Common myeloid progenitor, CD34-positive (primary cell): ENCODE measurements around the gene CSNK2A3.

Source experiments
- CTCF ChIA-PET: fragments of 350-600 bp; sonication (Branson Sonifier 250); formaldehyde crosslinking; loops from one replicate; lab custom pipeline; 2021; ENCODE audit warnings: antibody characterized with exemption; lab: Charles Lee
- POLR2A ChIA-PET: fragments of 350-600 bp; sonication (Branson Sonifier 250); formaldehyde crosslinking; loops from one replicate; lab custom pipeline; 2021; ENCODE audit warnings: antibody characterized with exemption; lab: Charles Lee
- DNase-seq, 3 donors: peaks; one replicate each; pipeline versions ENCODE4 v3.0.0 to v3.0.0-alpha.2; 2013
- H3K27ac ChIP-seq, 2 experiments: 1 replicate in 1 of 2; 2 replicates in 1 of 2; pipeline ENCODE4 v1.7.0; 2013; ENCODE audit warnings: inconsistent platforms in 2 of 2, low read length in 2 of 2, mild to moderate bottlenecking in 2 of 2, low read depth in 1 of 2, moderate library complexity in 1 of 2; ENCODE audit not compliant: severe bottlenecking in 2 of 2, insufficient read depth in 1 of 2, poor library complexity in 1 of 2
- H3K27me3 ChIP-seq, 5 experiments: replicated peaks in 2 of 5; 1 replicate in 3 of 5; 2 replicates in 2 of 5; pipeline versions ENCODE4 v1.6.1 to v1.7.0; 2013; ENCODE audit warnings: low read length in 4 of 5, mild to moderate bottlenecking in 2 of 5, moderate library complexity in 2 of 5, inconsistent platforms in 1 of 5; ENCODE audit not compliant: insufficient read depth in 5 of 5, control insufficient read depth in 4 of 5
- H3K36me3 ChIP-seq, 4 experiments: 1 replicate in 2 of 4; 2 replicates in 2 of 4; pipeline versions ENCODE4 v1.6.1 to v1.7.0; 2013; ENCODE audit warnings: low read length in 3 of 4, control low read depth in 1 of 4, mild to moderate bottlenecking in 1 of 4; ENCODE audit not compliant: control insufficient read depth in 4 of 4, insufficient read depth in 4 of 4
- H3K4me1 ChIP-seq, 4 experiments: 1 replicate in 3 of 4; 2 replicates in 1 of 4; pipeline versions ENCODE4 v1.6.1 to v1.7.1; 2013; ENCODE audit warnings: low read length in 3 of 4, mild to moderate bottlenecking in 3 of 4, control low read depth in 1 of 4, inconsistent platforms in 1 of 4, moderate library complexity in 1 of 4; ENCODE audit not compliant: control insufficient read depth in 4 of 4, insufficient read depth in 4 of 4; ENCODE audit errors: control extremely low read depth in 1 of 4
- H3K4me3 ChIP-seq, 7 experiments: 1 replicate in 4 of 7; 2 replicates in 3 of 7; pipeline versions ENCODE4 v1.5.1 to v1.7.0; 2013; ENCODE audit warnings: mild to moderate bottlenecking in 7 of 7, low read length in 6 of 7, moderate library complexity in 6 of 7, inconsistent platforms in 2 of 7, low read depth in 2 of 7, control low read depth in 1 of 7; ENCODE audit not compliant: insufficient read depth in 4 of 7, control insufficient read depth in 1 of 7; ENCODE audit errors: extremely low read depth in 1 of 7
- H3K9me3 ChIP-seq, 5 experiments: 1 replicate in 4 of 5; 2 replicates in 1 of 5; pipeline versions ENCODE4 v1.6.1 to v1.7.1; 2013; ENCODE audit warnings: low read length in 4 of 5, mild to moderate bottlenecking in 2 of 5, inconsistent platforms in 1 of 5, low read depth in 1 of 5, moderate library complexity in 1 of 5; ENCODE audit not compliant: control insufficient read depth in 4 of 5, insufficient read depth in 2 of 5; ENCODE audit errors: control extremely low read depth in 1 of 5
- WGBS: methylation state at CpG from one replicate; pipeline ENCODE4 v1.1.5; 2013; ENCODE audit not compliant: insufficient coverage; 5-methylcytosine and 5-hydroxymethylcytosine counted together

Gene CSNK2A3

DNA sequence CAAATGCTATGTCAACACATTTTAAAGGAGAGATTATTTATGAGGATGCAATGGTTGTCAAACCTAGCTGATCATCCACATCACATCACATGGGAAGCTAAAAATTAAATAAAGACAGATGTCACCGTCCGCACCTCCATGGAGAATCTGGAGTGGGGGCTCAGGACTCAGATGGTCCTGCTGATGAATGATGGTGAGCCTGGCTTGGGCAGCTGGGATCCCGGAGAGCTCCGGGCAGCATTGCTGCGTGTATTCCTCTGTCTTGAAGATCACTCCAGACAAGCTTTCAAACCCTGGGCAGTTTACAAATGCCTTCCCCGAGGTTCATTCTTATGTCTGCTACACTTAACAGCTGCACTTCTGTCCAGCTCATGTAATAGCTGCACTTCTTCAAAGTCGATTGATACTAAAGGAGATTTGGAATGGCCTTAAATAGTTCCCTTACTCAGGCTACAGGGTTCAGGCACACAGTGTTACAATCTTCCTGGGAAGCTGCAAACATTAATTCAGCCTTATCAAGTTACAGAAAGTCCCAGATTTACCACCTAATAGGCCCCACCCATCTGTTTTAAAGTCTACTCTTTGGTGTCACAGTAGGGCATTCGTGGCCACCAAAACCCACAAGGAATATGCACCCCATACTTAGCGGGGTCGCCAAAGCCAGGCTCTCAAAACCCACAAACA is 34.7 kb upstream of the CSNK2A3 start:
- Histone ChIP-seq H3K27me3 (peaks cover 0 to 10% (median 0%) of the 10 kb centered on the region in 5 experiments), H3K36me3 (no peaks in the 10 kb centered on the region), H3K27ac (no peak overlapping the region), H3K4me1 (no peaks in the 10 kb centered on the region), H3K9me3 (no peaks in the 10 kb centered on the region), H3K4me3 (no peak overlapping the region)
- CTCF ChIA-PET, result no interaction called here
- WGBS, result 98% methylated on average over 8 of the region's 10 CpGs
- no peak for DNase-seq
- POLR2A ChIA-PET, result no interaction called here

DNA sequence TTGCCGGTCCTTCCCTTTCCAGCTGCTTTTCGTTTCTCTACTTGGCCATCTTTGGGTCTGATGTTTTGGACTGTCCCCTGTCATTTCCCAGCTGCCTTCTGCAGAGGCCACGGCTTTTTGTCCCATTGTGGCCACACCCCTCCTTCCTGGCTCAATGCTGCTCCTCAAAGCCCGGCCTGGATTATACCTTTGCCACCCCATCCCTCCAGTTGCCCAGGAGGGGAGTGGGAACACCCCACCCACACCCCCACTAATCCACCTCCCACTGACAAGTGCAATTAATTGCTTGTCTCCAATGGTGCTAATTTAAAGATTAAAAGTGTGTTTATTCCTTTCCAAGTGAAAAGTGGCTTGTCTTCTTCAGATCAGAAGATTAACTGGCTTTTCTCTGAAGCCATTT is 34.2 kb upstream of the CSNK2A3 start:
- H3K27me3 ChIP-seq, result peaks cover 0 to 10% (median 0%) of the 10 kb centered on the region in 5 experiments
- no peak for DNase-seq
- no peak overlapping the region for H3K27ac ChIP-seq
- H3K36me3 ChIP-seq, result no peaks in the 10 kb centered on the region
- H3K9me3 ChIP-seq, result no peaks in the 10 kb centered on the region
- WGBS, result 100% methylated on average over 1 of the region's 4 CpGs
- ChIA-PET POLR2A (no interaction called here), CTCF (no interaction called here)
- H3K4me1 ChIP-seq, result no peaks in the 10 kb centered on the region
- H3K4me3 ChIP-seq, result no peak overlapping the region

DNA sequence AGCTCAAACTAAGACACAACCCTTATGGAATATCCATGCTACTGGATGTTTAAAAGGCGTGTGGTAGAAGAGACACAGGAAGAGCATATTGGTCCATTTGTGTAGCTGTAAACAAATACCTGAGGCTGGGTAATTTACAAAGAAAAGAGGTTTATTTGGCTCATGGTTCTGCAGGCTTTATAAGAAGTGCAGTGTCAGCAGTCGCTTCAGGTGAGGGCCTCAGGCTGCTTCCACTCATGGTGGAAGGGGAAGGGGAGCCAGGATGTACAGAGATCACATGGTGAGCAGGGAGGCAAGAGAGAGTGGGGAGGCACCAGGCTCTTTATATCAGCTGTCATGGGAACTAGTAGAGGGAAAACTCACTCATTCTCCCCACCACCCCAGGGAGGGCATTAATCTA is 31.8 kb upstream of the CSNK2A3 start:
- Histone ChIP-seq H3K4me3 (no peak overlapping the region), H3K4me1 (no peaks in the 10 kb centered on the region), H3K9me3 (no peaks in the 10 kb centered on the region), H3K27ac (no peak overlapping the region), H3K27me3 (peaks cover 0 to 9% (median 0%) of the 10 kb centered on the region in 5 experiments), H3K36me3 (no peaks in the 10 kb centered on the region)
- ChIA-PET CTCF (no interaction called here), POLR2A (no interaction called here)
- no peak for DNase-seq
- WGBS, result 100% methylated on average over 2 of the region's 2 CpGs

DNA sequence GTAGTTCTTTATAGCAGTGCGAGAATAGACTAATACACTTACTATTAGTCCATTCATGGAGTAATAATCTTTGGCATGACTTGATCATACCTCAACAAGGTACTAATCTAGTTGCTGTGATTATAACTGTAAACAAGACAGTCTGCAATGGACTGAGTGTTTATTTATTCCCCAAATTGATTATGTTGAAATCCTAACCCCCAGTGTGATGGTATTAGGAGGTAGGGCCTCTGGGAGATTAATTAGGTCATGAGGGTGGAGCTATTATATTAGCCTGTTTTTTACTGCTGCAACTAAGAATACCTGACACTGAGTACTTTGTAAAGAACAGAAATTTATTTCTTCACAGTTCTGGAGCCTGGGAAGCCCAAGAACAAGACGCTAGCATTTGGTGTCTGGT is 30.9 kb upstream of the CSNK2A3 start:
- CTCF ChIA-PET, result no interaction called here
- no peaks in the 10 kb centered on the region for H3K36me3 ChIP-seq

DNA sequence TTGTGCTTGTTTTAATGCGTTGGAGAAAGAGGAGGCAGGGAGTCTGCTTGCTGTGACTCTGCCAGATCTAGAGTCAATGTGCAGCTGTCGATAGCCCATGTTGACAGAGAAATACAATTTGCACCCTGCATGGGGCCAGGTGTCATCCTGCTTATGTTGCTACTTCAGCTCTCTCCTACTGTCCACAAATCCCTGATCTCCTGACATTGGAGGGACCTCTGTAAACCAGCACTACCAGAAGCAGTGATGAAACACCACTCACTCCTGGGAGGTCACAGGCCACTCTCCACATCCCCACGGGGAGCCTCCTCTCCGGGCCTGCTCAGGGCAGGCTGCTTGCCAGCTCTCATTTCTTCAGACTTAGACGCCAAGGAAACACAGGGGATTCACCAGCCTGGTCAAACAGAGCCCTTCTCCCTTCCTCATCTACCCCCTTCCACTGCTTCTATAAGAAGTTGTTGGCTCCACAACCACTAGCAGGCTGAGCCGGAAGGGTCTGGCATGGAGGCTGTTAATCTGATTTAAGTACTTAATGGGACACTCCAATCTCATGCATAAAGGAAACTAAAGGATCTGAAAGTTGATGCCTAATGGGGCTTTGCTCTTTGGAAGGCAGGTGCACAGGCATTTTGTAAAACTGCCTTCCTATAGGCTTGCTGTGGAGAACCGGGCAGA is 29.9 kb upstream of the CSNK2A3 start:
- WGBS, result 94% methylated on average over 2 of the region's 7 CpGs
- H3K27ac ChIP-seq, result no peak overlapping the region

More for the DNA sequence above, 30.9 kb upstream of the CSNK2A3 start:
- Histone ChIP-seq H3K27me3 (peaks cover 0 to 9% (median 0%) of the 10 kb centered on the region in 5 experiments), H3K9me3 (no peaks in the 10 kb centered on the region), H3K27ac (no peak overlapping the region), H3K4me3 (no peak overlapping the region), H3K4me1 (no peaks in the 10 kb centered on the region)
- POLR2A ChIA-PET, result no interaction called here
- 100% methylated on average over 1 of the region's 2 CpGs for WGBS
- DNase-seq, result no peak

DNA sequence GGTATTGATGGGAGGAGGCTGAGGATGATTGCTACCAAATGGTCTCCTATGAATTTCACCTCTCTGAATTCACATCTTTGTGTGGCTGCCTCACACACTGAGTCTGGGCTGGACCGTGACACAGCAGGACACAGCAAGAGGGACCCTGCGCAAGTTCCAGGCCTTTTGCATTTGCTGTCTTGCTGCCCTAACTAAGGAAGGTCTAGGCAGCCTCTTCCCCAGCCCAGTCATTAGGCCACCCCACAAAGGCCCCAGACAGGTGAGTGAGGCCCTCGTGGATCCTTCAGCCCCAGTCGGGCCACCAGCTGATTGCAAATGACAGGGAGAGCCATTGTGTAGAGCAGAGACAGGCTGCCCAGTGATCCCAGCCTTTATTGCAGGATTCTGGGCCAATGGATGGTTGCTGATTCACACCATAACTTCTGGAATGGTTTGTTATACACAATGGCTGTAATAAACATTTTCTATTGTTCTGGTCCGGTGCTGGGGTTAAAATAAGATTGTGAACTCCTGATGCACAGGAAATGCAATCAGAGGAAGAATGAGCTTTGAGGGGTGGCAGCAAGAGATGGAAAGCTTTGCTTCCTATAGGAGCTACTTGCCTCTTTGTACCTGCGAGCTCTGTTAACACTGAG is 28.5 kb upstream of the CSNK2A3 start:
- Histone ChIP-seq H3K27me3 (peaks cover 0 to 4% (median 0%) of the 10 kb centered on the region in 5 experiments), H3K4me1 (no peaks in the 10 kb centered on the region), H3K9me3 (no peaks in the 10 kb centered on the region), H3K4me3 (no peak overlapping the region), H3K27ac (no peak overlapping the region), H3K36me3 (no peaks in the 10 kb centered on the region)
- CTCF ChIA-PET, result no interaction called here
- POLR2A ChIA-PET, result no interaction called here
- WGBS, result 94% methylated on average over 5 of the region's 6 CpGs
- DNase-seq, result no peak

More for the DNA sequence above, 29.9 kb upstream of the CSNK2A3 start:
- ChIA-PET POLR2A (no interaction called here), CTCF (no interaction called here)
- Histone ChIP-seq H3K9me3 (no peaks in the 10 kb centered on the region), H3K36me3 (no peaks in the 10 kb centered on the region), H3K4me3 (no peak overlapping the region), H3K4me1 (no peaks in the 10 kb centered on the region), H3K27me3 (peaks cover 0 to 9% (median 0%) of the 10 kb centered on the region in 5 experiments)
- no peak for DNase-seq

DNA sequence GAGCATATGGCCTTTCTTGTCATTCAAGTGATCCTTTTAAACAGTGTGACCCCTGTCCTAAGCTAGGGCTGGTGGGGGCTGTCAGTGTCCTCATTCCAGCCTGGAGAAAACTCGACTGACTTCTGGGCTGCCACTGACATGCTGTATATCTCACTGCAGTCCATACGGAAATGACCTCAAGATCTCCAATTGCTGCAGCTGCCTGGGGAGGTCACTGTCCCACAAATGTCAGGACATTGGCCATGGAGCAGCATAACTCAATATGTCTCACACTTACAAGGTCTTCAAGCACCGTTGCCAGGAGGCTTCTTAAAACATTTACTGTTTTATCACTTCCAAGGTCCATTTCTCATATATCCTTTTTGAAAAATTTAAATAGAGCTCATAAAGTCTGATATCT is 27.8 kb upstream of the CSNK2A3 start:
- CTCF ChIA-PET, result no interaction called here
- no peak overlapping the region for H3K4me3 ChIP-seq
- 96% methylated on average over 2 of the region's 3 CpGs for WGBS

More for the DNA sequence above, 27.8 kb upstream of the CSNK2A3 start:
- Histone ChIP-seq H3K27ac (no peak overlapping the region), H3K36me3 (no peaks in the 10 kb centered on the region), H3K9me3 (no peaks in the 10 kb centered on the region), H3K27me3 (peaks cover 0 to 4% (median 0%) of the 10 kb centered on the region in 5 experiments), H3K4me1 (no peaks in the 10 kb centered on the region)
- DNase-seq, result no peak
- POLR2A ChIA-PET, result no interaction called here
